ENCODE measurements around the gene NCOA5.
A peak's percentile ranks its signal among the peaks of the same experiment; 100 is the strongest.

The NCOA5 gene

DNA sequence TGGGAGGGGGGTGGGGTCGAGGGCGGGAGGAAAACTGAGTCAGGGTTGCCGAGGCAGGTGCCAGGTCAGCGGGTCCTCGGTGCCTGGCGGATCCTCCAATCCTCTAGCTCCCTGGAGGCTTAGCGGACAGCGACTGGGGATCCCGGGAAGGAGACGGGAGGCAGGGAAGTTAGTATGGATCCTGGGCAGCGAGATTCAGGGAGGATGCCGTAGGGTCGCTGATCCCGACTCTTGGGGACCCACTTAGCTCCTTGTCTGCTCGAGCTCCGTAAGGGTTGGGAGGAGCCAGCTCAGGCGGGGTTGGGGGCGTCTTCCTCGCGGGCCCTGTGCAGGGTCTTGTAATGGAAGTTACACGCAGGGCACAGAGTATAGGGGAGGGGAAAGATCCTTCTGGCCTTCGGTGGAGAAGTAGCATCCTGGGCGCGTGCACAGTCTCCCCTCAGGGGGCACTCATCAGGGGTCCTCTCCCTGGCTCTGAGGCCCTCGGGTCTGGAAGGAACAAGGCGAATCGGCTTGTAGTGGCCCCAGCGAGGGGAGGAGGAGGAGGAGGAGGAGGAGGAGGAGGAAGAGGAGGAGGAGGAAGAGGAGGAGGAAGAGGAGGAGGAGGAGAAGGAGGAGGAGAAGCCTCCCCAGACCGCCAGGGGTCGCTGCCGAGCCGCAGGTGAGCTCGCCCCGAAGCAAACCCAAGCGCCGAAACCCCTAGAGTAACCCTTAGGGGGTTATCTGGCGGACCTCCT is 67.2 kb downstream of the NCOA5 start:
- peak; percentile 28 for DNase-seq (ENCODE audit: low read depth)
- no peak overlapping the region for H3K4me3 ChIP-seq (ENCODE audit: control insufficient read depth, low read depth, low read length)
- TF ChIP-seq, protein P1, sequence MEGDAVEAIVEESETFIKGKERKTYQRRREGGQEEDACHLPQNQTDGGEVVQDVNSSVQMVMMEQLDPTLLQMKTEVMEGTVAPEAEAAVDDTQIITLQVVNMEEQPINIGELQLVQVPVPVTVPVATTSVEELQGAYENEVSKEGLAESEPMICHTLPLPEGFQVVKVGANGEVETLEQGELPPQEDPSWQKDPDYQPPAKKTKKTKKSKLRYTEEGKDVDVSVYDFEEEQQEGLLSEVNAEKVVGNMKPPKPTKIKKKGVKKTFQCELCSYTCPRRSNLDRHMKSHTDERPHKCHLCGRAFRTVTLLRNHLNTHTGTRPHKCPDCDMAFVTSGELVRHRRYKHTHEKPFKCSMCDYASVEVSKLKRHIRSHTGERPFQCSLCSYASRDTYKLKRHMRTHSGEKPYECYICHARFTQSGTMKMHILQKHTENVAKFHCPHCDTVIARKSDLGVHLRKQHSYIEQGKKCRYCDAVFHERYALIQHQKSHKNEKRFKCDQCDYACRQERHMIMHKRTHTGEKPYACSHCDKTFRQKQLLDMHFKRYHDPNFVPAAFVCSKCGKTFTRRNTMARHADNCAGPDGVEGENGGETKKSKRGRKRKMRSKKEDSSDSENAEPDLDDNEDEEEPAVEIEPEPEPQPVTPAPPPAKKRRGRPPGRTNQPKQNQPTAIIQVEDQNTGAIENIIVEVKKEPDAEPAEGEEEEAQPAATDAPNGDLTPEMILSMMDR (conservative IDR thresholded peaks at IDR 0.05; ENCODE audit: control insufficient read depth, insufficient read depth, low read depth, low read length) = peak; percentile 66

DNA sequence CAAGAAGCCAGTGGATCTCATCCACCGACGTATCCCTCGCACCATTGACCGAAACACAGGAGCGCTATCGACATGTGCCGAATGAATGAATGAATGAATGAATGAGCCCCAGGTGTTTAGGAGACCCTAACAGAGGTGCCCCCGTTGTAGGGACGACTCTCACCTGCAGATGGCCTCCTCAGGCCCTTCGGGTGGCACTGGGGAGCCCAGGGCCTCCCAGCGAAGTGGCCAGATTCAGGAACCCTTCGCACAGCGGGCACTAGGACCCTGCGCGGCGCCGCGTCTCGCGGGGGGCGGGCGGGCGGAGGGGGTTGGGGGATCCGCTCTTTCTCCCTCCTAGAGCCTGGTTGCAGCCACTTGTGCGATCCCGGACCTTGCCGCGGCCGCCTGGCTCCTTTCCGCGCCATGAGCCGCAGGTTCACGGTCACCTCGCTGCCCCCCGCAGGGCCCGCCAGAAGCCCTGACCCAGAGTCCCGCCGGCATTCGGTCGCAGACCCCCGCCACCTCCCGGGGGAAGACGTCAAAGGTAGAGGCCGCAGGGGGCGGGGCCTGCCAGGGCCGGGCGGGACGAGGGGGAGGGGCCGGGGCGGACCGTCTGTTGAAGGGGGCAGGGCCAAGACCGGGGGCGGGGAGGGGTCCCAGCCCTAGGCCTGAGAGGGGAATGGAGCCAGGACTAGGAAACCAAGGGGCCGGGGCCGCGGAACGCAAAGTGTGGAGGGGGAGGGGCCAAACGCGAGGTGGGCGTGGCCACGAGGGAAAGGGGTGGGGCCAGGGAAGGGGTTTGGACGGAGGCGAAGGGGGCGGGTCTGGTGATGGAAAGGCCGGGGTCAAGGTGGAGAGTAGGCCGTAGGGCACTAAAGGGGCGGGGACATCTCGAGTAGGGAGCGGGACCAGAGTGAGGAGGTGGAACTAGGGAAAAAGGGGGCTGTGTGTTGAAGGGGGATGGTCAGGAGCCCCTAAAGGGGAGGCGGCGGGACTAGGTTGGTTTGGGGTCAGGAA is 68.1 kb downstream of the NCOA5 start:
- no peak for DNase-seq (ENCODE audit: low read depth)
- peak overlapping the region; percentile 29 for H3K4me3 ChIP-seq (ENCODE audit: control insufficient read depth, low read depth, low read length)
- TF ChIP-seq, protein P1 (conservative IDR thresholded peaks at IDR 0.05; ENCODE audit: control insufficient read depth, insufficient read depth, low read depth, low read length) = no peak

DNA sequence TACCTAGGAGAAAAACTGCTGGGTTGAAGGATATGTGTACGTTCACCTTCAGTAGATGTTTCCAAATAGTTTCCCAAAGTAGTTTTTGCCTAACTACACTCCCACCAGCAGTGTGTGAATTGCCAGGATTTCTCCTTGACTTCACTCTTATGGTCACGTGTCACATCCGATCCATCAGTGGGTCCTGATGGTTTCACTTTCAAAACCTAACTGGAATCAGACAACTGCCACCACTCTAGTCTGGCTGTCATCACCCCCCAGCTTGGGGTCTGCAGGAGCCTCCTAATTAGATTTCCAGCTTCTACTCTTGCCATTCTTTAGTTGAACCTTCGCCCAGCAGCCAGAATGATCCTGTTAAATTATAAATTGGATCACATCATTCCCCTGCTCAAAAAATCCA is 69.2 kb downstream of the NCOA5 start:
- no peak for DNase-seq (ENCODE audit: low read depth)
- TF ChIP-seq, protein P1 (conservative IDR thresholded peaks at IDR 0.05; ENCODE audit: control insufficient read depth, insufficient read depth, low read depth, low read length) = no peak
- H3K4me3 ChIP-seq (ENCODE audit: control insufficient read depth, low read depth, low read length) = no peak overlapping the region

DNA sequence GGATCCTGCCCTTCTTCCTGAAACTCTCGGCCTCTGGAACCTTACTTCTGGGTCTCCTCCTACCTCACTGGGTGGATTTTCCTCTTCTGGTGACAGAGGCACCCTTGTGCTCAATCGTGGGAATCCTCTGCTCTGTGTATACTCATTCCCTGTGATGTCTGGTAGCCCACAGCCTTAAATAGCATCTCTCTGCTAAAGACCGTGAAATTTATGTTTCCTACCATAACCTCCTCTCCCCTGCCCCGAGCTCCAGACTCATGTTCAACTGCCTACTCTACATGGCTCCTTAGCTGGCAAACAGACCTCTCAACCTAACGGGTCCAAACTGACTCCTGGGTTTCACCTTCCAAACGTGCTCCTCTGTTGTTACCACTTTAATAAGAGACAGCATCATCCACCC is 71.2 kb downstream of the NCOA5 start:
- TF ChIP-seq, protein P1 (conservative IDR thresholded peaks at IDR 0.05; ENCODE audit: control insufficient read depth, insufficient read depth, low read depth, low read length) = no peak
- DNase-seq (ENCODE audit: low read depth) = no peak
- no peak overlapping the region for H3K4me3 ChIP-seq (ENCODE audit: control insufficient read depth, low read depth, low read length)

DNA sequence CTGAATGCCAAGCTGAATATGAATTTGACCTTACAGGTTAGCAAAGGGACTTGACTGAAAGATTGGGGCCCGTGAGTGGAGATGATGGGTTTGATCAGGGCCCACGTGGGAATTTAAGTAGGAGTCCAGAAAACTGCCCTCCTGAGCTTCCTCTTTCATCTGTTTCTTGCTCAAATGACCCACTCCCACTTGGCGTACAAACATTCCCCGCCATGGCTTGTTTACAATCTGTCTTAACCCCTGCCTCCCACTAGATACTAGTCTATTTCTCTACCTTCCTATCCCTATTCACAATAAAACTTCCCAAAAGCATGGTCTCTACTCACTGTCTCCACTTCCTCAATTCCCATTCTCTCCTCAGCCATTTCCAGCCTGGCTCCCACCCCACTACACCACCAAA is 71.7 kb downstream of the NCOA5 start:
- no peak overlapping the region for H3K4me3 ChIP-seq (ENCODE audit: control insufficient read depth, low read depth, low read length)
- TF ChIP-seq, protein P1 (conservative IDR thresholded peaks at IDR 0.05; ENCODE audit: control insufficient read depth, insufficient read depth, low read depth, low read length) = no peak
- no peak for DNase-seq (ENCODE audit: low read depth)

DNA sequence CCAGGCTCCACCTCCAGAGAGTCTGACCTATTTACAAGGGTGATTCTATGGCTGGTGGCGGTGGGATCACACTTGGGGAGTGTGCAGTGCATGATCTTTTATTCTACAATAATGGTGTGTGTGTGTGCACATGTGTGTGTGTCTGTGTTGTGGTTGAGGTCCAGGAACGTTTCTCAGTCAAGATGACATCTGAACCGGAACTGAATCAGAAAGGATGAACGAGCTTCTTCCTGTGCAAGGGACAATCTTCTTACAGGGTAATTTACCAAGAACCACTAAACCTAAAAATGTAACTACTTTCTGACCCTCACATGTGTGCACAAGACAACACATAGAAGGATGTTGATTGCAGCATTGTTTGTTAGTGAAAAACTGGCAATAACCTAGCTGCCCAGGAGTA is 72.5 kb downstream of the NCOA5 start:
- TF ChIP-seq, protein P1 (conservative IDR thresholded peaks at IDR 0.05; ENCODE audit: control insufficient read depth, insufficient read depth, low read depth, low read length) = no peak
- H3K4me3 ChIP-seq (ENCODE audit: control insufficient read depth, low read depth, low read length) = no peak overlapping the region
- DNase-seq (ENCODE audit: low read depth) = no peak

Data from fibroblast of mammary gland (primary cell).